Dermis blood vessel endothelial cell (primary cell): ENCODE measurements around the gene CCNK. TPM values are rescaled to one million over a fixed set of nuclear protein-coding genes. Genes with fewer than 3 reads are reported as not detected.

Source experiments
- DNase-seq: peaks from one replicate; pipeline ENCODE4 v3.0.0; 2010
- total RNA-seq: library from RNA; depleted of rRNA; stranded (reverse); fragments of >200 nt; gene quantifications from 2 replicates; pipeline ENCODE4 v1.2.3, GENCODE V29; 2014

The CCNK gene
- 25.7 and 36.7 TPM in 2 replicates for total RNA-seq

- peak; percentile 100 for DNase-seq
Observed at GRCh38 chr14:99480917-99481744, at the start of gene CCNK. TSS of gene CCNK (plus strand) at chr14:99481409. CDS start at chr14:99492678, 11,269 bp downstream.

DNA sequence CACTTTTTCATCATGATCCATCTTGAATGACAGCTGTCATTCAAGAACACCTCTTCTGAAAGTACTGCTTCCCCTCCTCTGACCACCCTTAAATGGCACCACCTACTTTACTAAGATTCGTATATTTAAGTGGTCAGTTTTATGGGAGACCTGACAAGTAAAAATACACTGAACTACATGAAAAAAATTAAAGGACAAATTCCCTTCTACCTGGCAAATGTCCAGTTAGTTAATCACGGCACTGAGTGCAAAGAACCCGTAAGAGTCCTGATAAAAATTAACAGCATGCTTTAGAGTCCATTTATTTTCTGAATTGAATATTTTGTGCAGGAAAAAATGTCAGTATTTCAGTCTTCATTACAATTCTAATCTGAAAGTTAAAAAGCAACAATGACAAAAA lies 49.2 kb upstream of the CCNK start:
- no peak for DNase-seq

GRCh38 chr14:99432485-99432884 lies 48.7 kb upstream of the CCNK start:
- no peak for DNase-seq

DNA sequence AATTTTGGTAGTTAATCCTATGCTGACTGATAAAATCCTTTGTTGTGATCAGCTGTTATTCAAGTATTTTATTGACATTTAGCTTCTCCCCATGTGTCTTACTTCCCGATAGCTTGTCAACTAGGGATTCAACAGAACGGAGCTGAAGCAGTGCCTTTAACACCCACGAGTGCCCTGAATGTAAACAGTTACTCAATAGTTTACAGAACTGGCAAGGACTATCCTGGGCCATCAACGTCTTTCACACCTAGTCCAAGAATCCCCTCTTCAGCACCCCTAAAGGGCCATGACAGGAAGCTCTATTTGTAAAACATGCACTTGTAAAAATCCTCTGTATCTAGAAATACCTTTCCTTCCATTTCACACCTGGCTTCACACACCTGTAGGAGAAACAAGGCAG lies 45.9 kb upstream of the CCNK start:
- no peak for DNase-seq

DNA sequence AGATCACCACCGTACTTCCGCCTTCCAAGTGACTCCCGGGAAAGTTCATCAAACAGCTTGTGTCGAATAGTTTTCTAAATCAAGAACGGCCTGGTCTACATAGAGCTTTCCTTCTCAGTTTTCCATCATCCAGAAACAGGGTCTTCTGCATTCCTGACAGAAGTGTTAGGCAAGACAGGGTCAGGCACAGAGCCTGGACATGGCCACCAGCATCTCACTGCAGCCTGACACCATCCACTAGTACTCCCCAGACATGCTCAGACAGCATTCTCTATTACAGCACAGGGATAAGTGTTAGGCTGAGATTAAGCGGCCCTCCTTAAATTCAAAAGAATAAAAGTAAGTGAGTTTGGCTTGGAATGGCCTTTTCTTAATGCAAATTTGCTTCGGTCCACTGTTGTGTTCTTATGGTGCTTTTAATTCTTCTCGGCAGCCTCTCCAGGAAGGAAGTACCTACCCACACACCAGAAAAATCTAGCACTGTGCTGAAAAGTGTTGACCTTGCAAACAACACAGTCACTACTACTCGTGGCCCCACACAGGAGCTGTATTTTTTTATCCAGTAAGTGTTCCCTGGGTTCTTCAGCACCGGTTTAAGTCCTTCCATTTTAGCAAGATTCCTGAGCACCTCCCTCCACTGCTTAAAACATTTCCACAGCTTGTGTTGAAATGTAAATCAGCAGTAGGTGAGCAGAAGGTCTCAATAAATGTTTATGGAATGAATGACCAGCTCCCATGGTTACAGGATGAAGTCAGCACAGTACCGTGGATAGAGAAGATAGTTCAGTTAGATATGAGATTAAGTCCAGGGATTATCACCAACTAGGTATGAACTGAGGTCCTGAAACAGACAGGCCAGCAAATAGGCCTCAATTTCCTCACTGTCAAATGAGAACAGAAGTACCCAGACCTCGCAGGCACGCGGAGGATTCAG lies 44.7 kb upstream of the CCNK start:
- DNase-seq = peak; percentile 66

DNA sequence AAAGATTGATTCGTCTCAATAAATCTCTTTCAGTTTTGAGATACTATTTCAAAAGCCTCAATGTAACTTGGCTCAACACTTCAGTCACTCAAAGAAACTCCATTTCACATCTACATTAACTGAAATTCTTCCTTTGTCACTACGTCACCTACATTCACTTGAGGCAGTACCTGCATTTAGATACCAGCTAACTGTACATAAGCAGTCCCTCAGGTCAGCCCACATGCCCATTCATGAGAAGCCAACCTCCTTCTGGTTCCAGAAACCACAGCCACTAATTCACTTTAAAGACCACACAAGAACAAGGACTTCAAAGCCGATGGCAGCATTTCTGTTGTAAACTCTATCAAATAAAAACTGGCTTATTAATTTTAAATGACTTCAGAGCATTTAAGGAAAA lies 43.5 kb upstream of the CCNK start:
- no peak for DNase-seq

GRCh38 chr14:99440278-99440677 lies 40.9 kb upstream of the CCNK start:
- no peak for DNase-seq

DNA sequence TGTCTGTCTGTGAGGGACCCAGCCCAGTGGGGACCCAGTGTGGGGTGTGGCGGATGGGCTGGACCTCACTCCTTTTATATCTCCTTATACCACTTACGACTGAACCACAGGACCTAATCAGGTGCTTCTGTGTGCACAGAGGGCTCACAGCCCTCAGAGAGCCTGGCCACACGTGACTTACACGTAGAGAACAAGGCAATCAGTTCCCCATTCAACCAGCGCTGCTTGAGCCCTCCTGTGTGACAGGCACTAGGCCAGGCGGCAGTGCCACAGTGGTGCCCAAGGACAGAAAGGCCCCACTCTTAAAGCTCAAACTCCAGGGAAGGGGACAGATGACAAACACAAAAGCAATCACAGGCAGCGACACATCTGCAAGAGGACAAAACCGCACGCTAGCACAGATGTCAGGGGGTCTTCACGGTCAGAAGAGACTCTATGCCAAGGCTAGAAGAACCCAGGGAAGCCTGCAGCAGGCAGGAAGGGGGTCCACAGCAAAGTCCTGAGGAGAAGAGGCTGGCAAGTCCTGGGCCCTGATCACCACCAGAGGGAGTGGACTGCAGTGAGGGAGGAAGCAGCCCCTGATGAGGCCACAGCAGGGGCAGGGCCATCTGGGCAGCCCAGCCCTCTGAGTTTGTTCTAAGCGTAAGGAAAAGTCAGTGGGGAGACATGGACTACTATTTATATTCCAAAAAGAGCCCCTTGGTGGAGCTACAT lies 39.9 kb upstream of the CCNK start:
- DNase-seq = peak; percentile 20

DNA sequence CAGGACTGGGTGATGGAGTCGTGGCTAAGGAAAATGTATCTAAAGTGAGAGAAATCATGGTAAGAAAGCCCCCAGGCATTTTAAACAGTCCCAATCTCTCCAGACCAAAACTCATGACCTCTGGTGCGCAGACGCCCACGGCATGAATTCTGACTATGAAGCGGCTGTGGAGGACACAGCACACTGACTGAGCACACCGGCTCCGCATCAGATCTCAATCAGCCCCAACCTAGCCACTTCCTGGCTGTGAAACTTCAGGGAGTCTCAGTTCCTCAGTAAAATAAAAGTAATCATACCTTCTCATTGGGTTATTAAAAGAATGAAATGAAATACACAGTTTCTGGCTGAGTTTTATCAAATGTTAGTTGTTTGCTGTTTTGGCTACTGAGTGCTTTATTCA lies 39.3 kb upstream of the CCNK start:
- DNase-seq = no peak

GRCh38 chr14:99445931-99446330 lies 35.3 kb upstream of the CCNK start:
- peak; percentile 54 for DNase-seq

DNA sequence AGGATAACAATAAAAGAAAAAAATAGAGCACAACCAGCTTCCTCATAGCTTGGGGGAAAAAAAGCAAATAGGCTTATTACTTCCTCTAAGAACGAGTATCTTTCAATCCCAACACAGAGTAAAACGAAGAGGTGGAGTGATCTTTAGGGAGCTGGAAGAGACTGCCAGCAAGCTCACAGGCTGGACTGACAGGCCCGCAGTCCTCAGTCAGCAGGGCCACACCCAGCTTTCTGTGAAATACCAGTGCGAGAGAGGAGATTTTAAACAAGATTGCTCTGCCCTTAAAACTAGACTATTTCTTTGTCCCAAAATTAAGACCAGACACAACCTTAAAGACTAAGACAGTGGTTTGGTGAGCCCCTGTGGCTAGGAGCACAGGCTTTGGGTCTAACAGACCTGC lies 33.5 kb upstream of the CCNK start:
- no peak for DNase-seq

GRCh38 chr14:99450266-99450665 lies 30.9 kb upstream of the CCNK start:
- no peak for DNase-seq

DNA sequence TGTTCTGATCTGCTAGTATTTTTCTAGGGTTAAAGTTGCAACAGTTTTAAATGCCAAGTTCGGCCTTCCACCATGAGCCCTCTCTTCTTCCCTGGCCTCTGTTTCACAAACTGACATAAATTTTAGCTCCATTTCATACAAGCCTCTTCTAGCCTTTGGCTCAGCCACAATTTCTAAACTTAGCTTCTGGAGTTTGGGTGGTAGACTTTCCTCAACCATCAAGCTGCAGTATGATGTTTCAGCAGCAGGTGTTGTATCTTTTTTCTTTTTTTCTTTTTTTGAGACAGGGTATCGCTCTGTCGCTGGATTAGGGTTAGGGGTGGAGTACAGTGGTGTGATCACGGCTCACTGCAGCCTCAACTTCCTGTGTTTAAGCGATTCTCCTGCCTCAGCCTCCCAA lies 30.0 kb upstream of the CCNK start:
- no peak for DNase-seq

DNA sequence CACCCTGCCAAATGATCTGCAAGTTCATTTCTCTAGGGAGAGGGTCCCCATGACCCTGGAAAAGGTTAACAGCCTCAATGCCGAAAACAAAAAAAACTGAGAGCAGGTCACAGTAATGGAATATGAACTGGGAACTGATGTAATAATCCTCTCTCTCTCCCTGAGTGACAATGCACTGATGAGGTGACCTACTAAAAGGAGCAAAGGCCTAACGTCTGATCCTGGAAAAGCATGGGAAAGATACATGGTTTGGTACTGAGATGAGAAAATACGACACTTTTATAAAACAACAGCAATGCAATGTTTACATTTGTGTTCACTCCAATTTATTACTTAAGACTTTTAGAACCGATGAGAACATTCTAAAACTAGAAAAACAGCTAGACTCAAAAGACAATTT lies 28.2 kb upstream of the CCNK start:
- DNase-seq = no peak

- no peak for DNase-seq
Observed at GRCh38 chr14:99454246-99454645, 27.0 kb upstream of the CCNK start.

DNA sequence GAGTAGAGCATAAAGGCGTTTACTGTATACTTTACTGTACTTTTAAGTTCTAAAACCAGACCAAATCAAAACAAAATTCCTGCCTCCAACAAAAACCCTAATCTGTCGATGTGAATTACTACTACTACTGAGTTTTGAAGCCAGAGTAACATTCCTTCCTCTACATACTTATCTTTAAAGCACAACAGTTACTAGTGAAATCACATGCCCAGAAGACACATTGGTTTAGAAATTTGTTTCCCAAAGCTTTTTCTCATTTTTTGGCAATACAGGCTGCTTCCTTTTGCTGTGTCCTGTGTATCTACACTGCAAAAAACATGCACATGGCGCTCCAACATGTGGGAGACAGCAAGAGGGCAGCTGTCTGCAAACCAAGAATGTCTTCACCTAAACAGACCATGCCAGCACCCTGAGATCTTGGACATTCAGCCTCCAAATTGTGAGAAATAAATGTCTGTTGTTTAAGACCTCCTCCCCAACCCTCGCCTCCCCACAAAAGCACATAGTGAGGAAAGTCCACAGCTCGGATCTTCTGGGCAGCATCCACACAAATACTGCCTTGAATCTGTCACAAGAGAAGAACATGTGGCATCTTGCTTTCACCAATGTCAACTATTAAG lies 21.6 kb upstream of the CCNK start:
- no peak for DNase-seq

DNA sequence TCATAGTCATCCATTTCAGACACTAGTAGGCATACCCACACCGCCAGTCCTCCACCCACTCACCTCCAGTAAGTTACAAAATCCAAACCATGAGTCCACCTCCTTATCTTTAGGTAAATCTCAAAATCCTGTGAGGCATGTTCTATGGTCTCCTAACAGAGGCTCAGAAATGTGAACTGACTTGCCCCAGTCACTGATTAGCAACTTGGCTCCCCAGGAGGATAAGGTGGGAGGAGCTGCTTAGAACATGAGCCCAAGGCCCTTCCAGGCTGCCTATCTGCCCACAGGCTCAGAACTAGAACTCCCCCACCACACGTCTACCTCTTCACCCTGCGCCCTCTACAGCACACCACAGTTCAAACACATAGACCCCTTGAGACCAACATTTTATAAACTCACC lies 20.4 kb upstream of the CCNK start:
- no peak for DNase-seq

GRCh38 chr14:99461411-99462085 lies 19.7 kb upstream of the CCNK start:
- no peak for DNase-seq

- DNase-seq = no peak
Observed at GRCh38 chr14:99462210-99462609, 19.0 kb upstream of the CCNK start.

DNA sequence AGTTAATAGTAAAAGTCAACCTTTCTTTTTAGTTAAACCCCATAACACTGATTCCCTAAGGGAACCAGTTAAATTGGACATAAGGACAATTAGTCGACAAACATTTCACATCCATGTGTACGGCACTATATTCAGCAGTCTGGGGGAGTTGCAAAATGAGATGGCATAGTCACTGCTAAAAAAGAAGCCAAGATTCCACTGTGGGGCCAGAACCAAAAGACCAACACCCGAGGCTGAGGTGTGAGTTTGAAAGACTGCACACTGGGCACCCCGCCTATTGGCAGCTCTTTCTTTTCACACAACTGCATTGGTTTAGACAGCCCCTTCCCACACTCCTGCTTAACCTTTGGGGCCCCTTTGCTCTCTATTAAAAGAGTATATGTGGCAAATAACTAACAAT lies 17.2 kb upstream of the CCNK start:
- DNase-seq = no peak

DNA sequence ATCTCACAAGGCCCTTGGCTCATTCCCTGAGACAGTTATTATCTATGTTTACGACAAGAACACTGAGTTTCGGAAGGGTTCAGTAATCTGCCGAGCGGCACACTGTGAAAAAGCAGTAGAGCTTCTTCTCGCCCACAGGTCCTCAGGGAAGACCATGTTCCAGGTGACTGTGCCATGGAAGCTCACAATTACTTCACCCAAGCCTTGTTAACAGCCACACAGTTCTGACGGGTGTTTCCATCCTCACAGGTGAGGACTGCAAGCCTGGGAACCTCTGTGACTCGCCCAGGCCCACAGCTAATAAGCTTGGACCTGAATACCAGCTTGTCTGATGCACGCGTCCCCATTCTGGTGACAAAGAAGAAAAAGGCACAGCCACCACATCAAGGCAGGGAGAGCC lies 15.9 kb upstream of the CCNK start:
- DNase-seq = no peak

GRCh38 chr14:99466758-99467157 lies 14.5 kb upstream of the CCNK start:
- no peak for DNase-seq
